HEK293 (cell line): ENCODE data around the gene ETS2.

Source experiments
- CTCF ChIA-PET: fragments of 350-600 bp; formaldehyde crosslinking; extraction: SDS; loops from one replicate; lab custom pipeline; 2021; ENCODE audit warnings: antibody characterized with exemption; lab: Yijun Ruan, JAX
- POLR2A ChIA-PET: fragments of 300-600 bp; formaldehyde crosslinking; extraction: SDS; loops from one replicate; lab custom pipeline; 2020; ENCODE audit warnings: antibody characterized with exemption, inconsistent platforms; lab: Yijun Ruan, JAX
- H3K27ac ChIP-seq: fragments of 200-500 bp; sonication (Bioruptor generic); 2 replicates; pipeline ENCODE4 v1.5.1; 2014; ENCODE audit warnings: low read depth, low read length, control low read depth, inconsistent platforms; ENCODE audit errors: extremely low read depth
- H3K36me3 ChIP-seq, 2 experiments: fragments of 200-500 bp in 1 of 2; sonication (Bioruptor generic) in 1 of 2; 1 replicate in 1 of 2; 2 replicates in 1 of 2; pipeline ENCODE4 v1.5.1; 2014 to 2017; ENCODE audit warnings: inconsistent platforms in 2 of 2, low read length in 2 of 2; ENCODE audit not compliant: control insufficient read depth in 2 of 2, insufficient read depth in 1 of 2
- H3K4me1 ChIP-seq: fragments of 200-500 bp; sonication (Bioruptor generic); 2 replicates; pipeline ENCODE4 v1.5.1; 2014; ENCODE audit warnings: mild to moderate bottlenecking, low read length, inconsistent platforms; ENCODE audit not compliant: control insufficient read depth, insufficient read depth
- H3K4me3 ChIP-seq: 2 replicates; pipeline ENCODE4 v1.5.1; 2011; ENCODE audit warnings: low read depth, mild to moderate bottlenecking, control low read depth, low read length, moderate library complexity
- H3K9me3 ChIP-seq: fragments of 200-500 bp; sonication (Bioruptor generic); 2 replicates; pipeline ENCODE4 v1.5.1; 2014; ENCODE audit warnings: low read depth, low read length, inconsistent platforms; ENCODE audit not compliant: control insufficient read depth, insufficient read depth
- KLF10 ChIP-seq: fragments of 450-650 bp; IDR thresholded peaks from 2 replicates; pipeline ENCODE4 v1.5.1; 2018; ENCODE audit warnings: missing biosample characterization, mild to moderate bottlenecking, missing genetic modification characterization
- OSR2 ChIP-seq: fragments of 450-650 bp; formaldehyde crosslinking; IDR thresholded peaks from 2 replicates; pipeline ENCODE4 v1.5.1; 2016; ENCODE audit warnings: missing biosample characterization, missing genetic modification characterization
- PRDM2 ChIP-seq: fragments of 450-650 bp; formaldehyde crosslinking; IDR thresholded peaks from 2 replicates; pipeline ENCODE4 v1.5.1; 2016; ENCODE audit warnings: missing biosample characterization, missing genetic modification characterization, borderline replicate concordance
- SCRT1 ChIP-seq: fragments of 450-650 bp; formaldehyde crosslinking; IDR thresholded peaks from 2 replicates; pipeline ENCODE4 v1.5.1; 2016; ENCODE audit warnings: missing biosample characterization, missing genetic modification characterization, borderline replicate concordance
- SCRT2 ChIP-seq: fragments of 450-650 bp; formaldehyde crosslinking; IDR thresholded peaks from 2 replicates; pipeline ENCODE4 v1.5.1; 2016; ENCODE audit warnings: missing biosample characterization, missing genetic modification characterization
- SP7 ChIP-seq: fragments of 450-650 bp; formaldehyde crosslinking; IDR thresholded peaks from 2 replicates; pipeline ENCODE4 v1.5.1; 2016; ENCODE audit warnings: missing biosample characterization, missing genetic modification characterization
- TCF7L2 ChIP-seq: IDR thresholded peaks from 2 replicates; pipeline ENCODE4 v1.6.1; 2011; ENCODE audit warnings: low read depth, mild to moderate bottlenecking, inconsistent platforms, low read length, moderate library complexity, borderline replicate concordance
- ZBTB21 ChIP-seq: fragments of 450-650 bp; formaldehyde crosslinking; IDR thresholded peaks from 2 replicates; pipeline ENCODE4 v1.5.1; 2017; ENCODE audit warnings: missing biosample characterization, missing genetic modification characterization
- ZBTB49 ChIP-seq: fragments of 450-650 bp; formaldehyde crosslinking; IDR thresholded peaks from 2 replicates; pipeline ENCODE4 v1.5.1; 2016; ENCODE audit warnings: missing biosample characterization, missing genetic modification characterization, low read depth
- ZBTB7A ChIP-seq: fragments of 450-650 bp; formaldehyde crosslinking; IDR thresholded peaks from 2 replicates; pipeline ENCODE4 v1.5.1; 2016; ENCODE audit warnings: low read depth, missing biosample characterization, missing genetic modification characterization
- ZNF114 ChIP-seq: fragments of 450-650 bp; formaldehyde crosslinking; IDR thresholded peaks from 2 replicates; pipeline ENCODE4 v1.5.0; 2017; ENCODE audit warnings: missing biosample characterization, missing genetic modification characterization
- ZNF423 ChIP-seq: fragments of 450-650 bp; formaldehyde crosslinking; IDR thresholded peaks from 2 replicates; pipeline ENCODE4 v1.5.1; 2016; ENCODE audit warnings: missing biosample characterization, missing genetic modification characterization
- ZNF426 ChIP-seq: fragments of 450-650 bp; formaldehyde crosslinking; IDR thresholded peaks from 2 replicates; pipeline ENCODE4 v1.5.1; 2017; ENCODE audit warnings: missing biosample characterization, missing genetic modification characterization, mild to moderate bottlenecking, inconsistent platforms, moderate library complexity
- ZNF548 ChIP-seq: fragments of 450-650 bp; formaldehyde crosslinking; IDR thresholded peaks from 2 replicates; pipeline ENCODE4 v1.5.1; 2016; ENCODE audit warnings: missing biosample characterization, missing genetic modification characterization
- ZNF701 ChIP-seq: fragments of 450-650 bp; formaldehyde crosslinking; IDR thresholded peaks from 2 replicates; pipeline ENCODE4 v1.5.1; 2016; ENCODE audit warnings: missing biosample characterization, missing genetic modification characterization
- ZNF776 ChIP-seq: fragments of 450-650 bp; formaldehyde crosslinking; IDR thresholded peaks from 2 replicates; pipeline ENCODE4 v1.5.0; 2017; ENCODE audit warnings: missing biosample characterization, missing genetic modification characterization, borderline replicate concordance
- ZNF791 ChIP-seq: fragments of 450-650 bp; formaldehyde crosslinking; IDR thresholded peaks from 2 replicates; pipeline ENCODE4 v1.5.1; 2016; ENCODE audit warnings: missing biosample characterization, missing genetic modification characterization
- ZNF837 ChIP-seq: fragments of 450-650 bp; formaldehyde crosslinking; IDR thresholded peaks from 2 replicates; pipeline ENCODE4 v1.5.1; 2016; ENCODE audit warnings: missing biosample characterization, missing genetic modification characterization
- ZSCAN4 ChIP-seq: fragments of 450-650 bp; formaldehyde crosslinking; IDR thresholded peaks from 2 replicates; pipeline ENCODE4 v1.5.1; 2017; ENCODE audit warnings: missing biosample characterization, missing genetic modification characterization
- ZXDB ChIP-seq: fragments of 450-650 bp; formaldehyde crosslinking; IDR thresholded peaks from 2 replicates; pipeline ENCODE4 v1.5.1; 2016; ENCODE audit warnings: missing biosample characterization, missing genetic modification characterization
- TF ChIP-seq, protein P1 (sequence below): fragments of 450-650 bp; formaldehyde crosslinking; IDR thresholded peaks from 2 replicates; pipeline ENCODE4 v1.5.1; 2016; ENCODE audit warnings: missing biosample characterization, missing genetic modification characterization

Gene ETS2

GRCh38 chr21:38787016-38787415, 18.7 kb upstream of the ETS2 start:
- no peak overlapping the region for H3K4me3 ChIP-seq
- POLR2A ChIA-PET, result interaction anchor here (1.1 to 1.4 kb wide), 6 partner anchors 11 to 20 kb away, joined by 3 to 10 read pairs (median 4); partner anchors contain the start of gene ETS2
- no peaks in the 10 kb centered on the region for H3K36me3 ChIP-seq
- no peaks in the 10 kb centered on the region for H3K9me3 ChIP-seq
- peaks cover 11% of the 10 kb centered on the region for H3K4me1 ChIP-seq
- CTCF ChIA-PET, result interaction anchor here (0.6 to 1.1 kb wide), 2 partner anchors 14 to 356 kb away, joined by 3 read pairs; no protein-coding TSS in a partner anchor
- H3K27ac ChIP-seq, result no peak overlapping the region
- no peak for TF ChIP-seq TCF7L2
- no peak for TF ChIP-seq ZNF114
- peak; percentile 59; the same call in 1 of the 2 replicates for TF ChIP-seq SCRT2 (tag by site-specific recombination)
- TF ChIP-seq SCRT1 (tag by site-specific recombination), result no peak
- TF ChIP-seq ZBTB7A (tag by site-specific recombination), result no peak
- TF ChIP-seq ZNF548 (tag by site-specific recombination), result no peak

DNA sequence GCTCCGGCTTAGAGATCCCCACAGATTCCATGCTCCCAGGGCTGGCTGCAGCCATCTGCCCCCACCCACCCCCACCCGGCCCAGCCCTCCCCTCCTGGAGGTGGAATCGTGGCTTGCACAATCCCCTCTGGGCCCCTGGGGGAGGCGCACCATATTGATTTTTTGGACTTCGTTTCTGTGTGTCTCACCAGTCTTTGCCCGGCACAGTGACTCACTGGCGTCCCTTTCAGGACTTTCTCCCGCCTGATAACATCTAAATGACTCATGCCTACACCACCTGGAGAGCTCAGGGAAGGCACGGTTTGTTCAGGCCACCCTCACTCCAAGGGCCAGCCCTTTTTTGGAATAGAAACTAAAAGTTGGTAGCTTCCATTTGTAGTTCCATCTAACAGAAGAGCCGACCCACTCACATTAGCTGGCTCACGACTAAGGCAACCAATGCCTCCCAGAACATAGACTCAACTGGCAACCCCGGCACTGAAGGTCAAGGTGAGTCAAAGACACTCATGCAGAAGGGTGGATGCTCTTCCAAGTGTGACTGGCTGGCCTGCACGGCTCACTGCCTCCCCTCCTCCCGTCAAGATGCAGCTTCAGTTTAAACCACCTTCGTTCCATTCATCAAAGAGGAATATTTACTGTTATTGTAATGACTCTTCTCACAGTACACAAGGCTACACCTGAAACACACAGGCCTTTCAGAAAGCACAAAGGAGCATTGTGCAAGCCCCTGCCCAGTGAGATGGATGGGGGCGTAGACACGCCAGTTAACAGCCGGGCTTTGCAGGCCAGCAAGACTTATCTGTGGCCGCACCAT, 18.1 kb upstream of the ETS2 start:
- Histone ChIP-seq H3K36me3 (no peaks in the 10 kb centered on the region), H3K27ac (peak overlapping the region; percentile 48; the same call in 1 of the 2 replicates), H3K4me3 (no peak overlapping the region), H3K9me3 (no peaks in the 10 kb centered on the region), H3K4me1 (peaks cover 11% of the 10 kb centered on the region)
- ChIA-PET POLR2A (interaction anchor here (0.7 to 1.4 kb wide), 9 partner anchors 11 to 526 kb away, joined by 3 to 10 read pairs (median 4); partner anchors contain the start of genes BRWD1 and ETS2), CTCF (interaction anchor here (0.5 to 1.1 kb wide), 5 partner anchors 13 to 393 kb away, joined by 3 read pairs; no protein-coding TSS in a partner anchor)
- TF ChIP-seq ZXDB (tag by site-specific recombination), result peak; percentile 72; the same call in 1 of the 2 replicates
- TF ChIP-seq ZNF701 (tag by site-specific recombination), result no peak
- TF ChIP-seq ZNF791 (tag by site-specific recombination), result no peak
- TF ChIP-seq OSR2 (tag by site-specific recombination), result peak; percentile 59
- no peak for TF ChIP-seq PRDM2
- TF ChIP-seq ZNF423 (tag by site-specific recombination), result peak; percentile 76; the same call in 1 of the 2 replicates
- no peak for TF ChIP-seq ZBTB49 (tag by site-specific recombination)
- TF ChIP-seq KLF10 (tag by site-specific recombination), result peak; percentile 83
- TF ChIP-seq ZNF837, result no peak
- TF ChIP-seq ZSCAN4, result no peak
- peak; percentile 98 for TF ChIP-seq SP7
- TF ChIP-seq ZBTB21, result peak; percentile 68; the same call in 1 of the 2 replicates
- no peak for TF ChIP-seq ZNF776
- TF ChIP-seq ZNF426, result no peak
- TF ChIP-seq, protein P1, sequence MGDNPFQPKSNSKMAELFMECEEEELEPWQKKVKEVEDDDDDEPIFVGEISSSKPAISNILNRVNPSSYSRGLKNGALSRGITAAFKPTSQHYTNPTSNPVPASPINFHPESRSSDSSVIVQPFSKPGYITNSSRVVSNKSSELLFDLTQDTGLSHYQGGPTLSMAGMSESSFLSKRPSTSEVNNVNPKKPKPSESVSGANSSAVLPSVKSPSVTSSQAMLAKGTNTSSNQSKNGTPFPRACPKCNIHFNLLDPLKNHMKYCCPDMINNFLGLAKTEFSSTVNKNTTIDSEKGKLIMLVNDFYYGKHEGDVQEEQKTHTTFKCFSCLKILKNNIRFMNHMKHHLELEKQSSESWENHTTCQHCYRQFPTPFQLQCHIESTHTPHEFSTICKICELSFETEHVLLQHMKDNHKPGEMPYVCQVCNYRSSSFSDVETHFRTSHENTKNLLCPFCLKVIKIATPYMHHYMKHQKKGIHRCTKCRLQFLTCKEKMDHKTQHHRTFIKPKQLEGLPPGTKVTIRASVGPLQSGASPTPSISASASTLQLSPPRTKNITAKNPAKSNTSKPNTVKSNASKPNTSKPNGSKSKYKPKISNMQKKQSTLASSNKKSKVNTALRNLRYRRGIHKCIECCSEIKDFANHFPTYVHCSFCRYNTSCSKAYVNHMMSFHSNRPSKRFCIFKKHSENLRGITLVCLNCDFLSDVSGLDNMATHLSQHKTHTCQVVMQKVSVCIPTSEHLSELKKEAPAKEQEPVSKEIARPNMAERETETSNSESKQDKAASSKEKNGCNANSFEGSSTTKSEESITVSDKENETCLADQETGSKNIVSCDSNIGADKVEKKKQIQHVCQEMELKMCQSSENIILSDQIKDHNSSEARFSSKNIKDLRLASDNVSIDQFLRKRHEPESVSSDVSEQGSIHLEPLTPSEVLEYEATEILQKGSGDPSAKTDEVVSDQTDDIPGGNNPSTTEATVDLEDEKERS, result 0 out of 2 replicates have a peak, but pooled peaks have one; percentile 62
